DMS79 (cell line): Measurements from ENCODE around the gene KCNH6.

Experiments used
- DNase-seq: peaks from one replicate; lab custom pipeline; 2025; lab: John Stamatoyannopoulos, UW

The KCNH6 gene

DNA sequence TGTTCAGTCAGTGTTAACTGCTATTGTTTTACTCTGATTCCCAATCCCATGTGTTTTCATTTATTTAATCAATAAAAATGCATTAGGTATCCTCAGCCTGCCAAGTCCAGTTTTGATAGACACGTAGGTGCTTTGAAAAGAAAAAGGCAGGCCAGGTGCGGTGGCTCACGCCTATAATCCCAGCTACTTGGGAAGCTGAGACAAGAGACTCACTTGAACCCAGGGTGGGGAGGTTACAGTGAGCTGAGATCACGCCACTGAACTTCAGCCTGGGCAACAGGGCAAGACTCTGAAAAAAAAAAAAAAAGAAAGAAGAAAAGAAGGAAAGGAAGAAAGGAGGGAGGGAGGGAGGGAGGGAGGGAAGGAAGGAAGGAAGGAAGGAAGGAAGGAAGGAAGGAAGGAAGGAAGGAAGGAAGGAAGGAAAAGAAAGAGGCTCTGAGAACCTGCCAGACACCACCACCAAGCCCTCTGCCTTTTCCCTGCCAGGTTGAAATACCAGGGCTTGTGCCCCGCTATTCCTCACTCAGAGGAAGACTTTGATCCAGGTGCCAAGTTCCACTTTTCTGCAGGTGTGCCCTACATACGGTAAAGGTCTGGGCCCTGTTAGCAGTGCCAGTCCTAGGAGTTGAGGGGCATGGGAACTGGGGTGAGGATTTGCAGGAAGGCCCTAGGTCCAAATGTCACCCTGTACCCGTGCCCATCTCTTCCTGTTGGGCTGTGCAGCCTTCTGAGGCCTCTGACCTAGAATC, 10.1 kb upstream of the KCNH6 start:
- DNase-seq: no peak

DNA sequence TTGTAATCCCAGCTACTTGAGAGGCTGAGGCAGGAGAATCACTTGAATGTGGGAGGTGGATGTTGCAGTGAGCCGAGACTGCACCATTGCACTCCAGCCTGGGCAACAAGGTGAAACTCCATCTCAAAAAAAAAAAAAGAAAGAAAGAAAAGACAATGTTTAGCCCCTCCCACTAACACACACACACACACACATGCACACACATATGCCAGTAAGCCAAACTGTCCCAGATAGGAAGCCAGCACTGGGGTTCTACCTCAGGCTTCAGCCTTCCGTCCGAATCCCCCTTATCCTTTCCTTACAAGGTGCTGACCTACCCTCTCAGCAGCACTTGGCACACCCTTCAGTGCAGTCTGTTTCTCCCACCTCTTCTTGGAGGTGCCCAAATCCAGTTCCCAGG, 8.7 kb upstream of the KCNH6 start:
- peak; percentile 53 for DNase-seq

- no peak for DNase-seq
Measured at GRCh38 chr17:63514974-63515373, 8.2 kb upstream of the KCNH6 start.

DNA sequence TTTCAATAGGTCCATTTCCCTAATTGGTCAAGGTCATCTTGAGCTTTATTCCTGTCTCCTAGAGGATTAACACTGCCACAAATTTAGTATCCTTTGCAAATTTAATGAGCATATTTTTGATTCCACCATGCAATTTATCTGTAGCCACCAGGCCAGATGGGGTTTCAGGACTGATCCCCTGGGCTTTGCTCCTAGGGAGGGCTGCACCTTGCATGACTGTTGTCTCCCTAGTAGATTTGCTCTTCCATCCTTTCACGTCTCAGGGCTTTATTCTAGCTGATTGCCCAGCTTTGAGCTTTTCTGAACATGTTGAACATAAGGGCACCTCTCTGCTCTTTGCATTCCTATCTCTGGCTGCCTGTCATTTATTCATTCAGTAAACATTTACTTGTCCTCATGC, 7.7 kb upstream of the KCNH6 start:
- no peak for DNase-seq

DNA sequence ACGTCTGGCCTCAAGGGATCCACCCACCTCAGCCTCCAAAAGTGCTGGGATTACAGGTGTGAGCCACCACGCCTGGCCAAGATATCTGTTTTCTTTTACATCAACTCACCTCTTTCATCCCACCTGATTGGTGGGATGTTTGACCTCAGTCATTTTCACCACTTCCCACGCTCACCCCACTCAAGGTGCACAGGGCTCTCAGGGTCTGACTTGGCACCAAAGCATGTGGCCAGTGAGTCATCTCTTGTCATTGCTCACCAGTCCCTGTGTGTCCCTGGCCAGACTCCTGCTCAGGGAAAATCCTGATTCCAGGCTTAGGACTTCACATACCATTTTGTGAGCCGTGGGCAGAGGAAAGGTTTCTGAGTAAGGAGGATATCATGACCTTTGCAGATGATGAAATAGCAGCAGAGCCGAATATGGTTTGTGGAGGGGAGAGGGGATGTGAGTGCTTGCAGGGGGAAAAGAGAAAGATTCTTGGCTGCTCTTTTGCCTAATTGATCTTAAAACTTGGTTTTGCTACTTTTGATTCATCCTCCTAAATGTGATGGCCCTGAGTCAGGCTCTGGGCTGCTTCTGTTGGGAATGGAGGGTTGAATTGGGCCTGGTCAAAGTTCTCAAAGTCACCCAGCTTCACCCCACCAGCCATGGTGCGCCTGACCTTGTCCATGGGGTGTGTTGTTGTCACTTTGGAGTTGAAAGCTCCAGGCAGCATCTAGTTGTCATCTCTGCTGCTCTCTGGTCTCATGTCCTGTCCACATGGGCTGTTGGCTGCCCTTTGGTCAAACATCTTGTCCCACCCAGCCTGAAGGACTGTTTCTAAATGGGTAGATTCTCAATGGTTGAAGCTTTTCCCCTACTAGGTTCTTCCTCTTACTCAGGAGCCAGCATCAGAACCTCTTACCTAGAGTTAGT, 6.0 kb upstream of the KCNH6 start:
- DNase-seq: no peak

- no peak for DNase-seq
Measured at GRCh38 chr17:63517825-63518534, 5.2 kb upstream of the KCNH6 start.

DNA sequence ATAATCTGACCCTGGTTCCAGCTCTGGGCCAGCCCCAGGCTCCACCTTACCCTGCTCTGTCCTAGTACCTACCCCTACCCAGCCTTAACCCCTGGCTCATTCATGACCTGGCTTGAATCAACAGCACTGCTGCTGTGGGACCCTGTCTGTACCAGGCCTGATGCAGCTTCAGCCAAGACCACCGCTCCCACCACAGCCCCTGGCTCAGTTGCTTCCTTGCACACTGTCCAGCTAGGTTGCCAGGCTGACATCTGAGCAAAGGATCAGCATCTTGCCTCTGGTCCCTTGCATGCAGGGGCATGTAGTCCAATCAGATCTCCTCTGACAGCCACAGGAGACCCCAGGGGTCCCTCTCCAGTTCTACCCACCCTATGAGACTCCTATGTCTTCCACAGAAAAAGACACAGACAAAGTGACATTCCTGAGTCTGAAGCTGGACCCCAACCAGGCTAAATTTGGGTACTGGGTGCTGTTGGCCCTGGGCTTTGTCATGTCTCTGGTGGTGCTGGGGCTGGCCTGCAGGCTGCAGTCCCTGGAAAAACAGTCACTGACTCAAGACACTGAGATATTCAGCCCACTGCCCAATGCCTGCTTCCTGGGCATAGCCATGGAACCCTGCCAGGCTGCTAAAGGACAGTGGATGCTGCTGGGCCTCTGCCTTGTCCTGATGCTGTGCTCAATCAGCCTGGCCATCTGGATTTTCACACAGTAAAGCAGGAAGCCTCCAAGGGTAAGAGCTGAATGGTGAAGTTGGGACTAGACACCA, 3.9 kb upstream of the KCNH6 start:
- DNase-seq: no peak

GRCh38 chr17:63519972-63520882, 2.9 kb upstream of the KCNH6 start:
- DNase-seq: peak; percentile 21

DNA sequence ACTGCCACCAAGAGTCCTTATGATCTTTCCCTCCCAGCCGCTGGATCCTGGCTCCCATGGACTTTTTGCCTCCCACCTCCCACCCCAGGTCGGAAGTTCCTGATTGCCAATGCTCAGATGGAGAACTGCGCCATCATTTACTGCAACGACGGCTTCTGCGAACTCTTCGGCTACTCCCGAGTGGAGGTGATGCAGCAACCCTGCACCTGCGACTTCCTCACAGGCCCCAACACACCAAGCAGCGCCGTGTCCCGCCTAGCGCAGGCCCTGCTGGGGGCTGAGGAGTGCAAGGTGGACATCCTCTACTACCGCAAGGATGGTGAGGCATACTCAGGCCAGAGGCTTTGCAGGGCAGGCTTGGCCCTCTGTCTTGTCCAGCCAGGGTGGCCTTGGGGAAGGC, 893 bp downstream of the KCNH6 start:
- DNase-seq: no peak

- DNase-seq: peak; percentile 1
Measured at GRCh38 chr17:63525190-63525946, 2.2 kb downstream of the KCNH6 start.

DNA sequence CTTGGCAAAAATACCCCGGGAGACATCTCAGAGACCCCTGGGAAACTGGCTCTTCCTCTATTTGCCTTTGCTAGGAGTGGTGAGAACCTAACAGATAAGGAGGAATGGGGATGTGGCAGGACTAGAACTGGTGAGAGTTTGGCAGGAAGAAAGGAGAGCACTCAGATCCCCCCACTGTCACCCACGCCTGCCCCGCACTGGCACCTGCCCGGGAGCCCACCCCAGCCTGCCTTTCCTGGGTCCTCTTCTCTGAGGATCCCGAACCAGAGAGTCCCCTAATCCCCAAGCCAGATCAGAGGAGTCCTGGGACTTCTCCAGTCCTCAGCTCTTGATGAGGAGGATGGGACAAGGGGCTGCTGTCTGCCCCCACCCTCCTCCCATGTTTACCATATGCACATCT, 3.7 kb downstream of the KCNH6 start:
- DNase-seq: no peak

DNA sequence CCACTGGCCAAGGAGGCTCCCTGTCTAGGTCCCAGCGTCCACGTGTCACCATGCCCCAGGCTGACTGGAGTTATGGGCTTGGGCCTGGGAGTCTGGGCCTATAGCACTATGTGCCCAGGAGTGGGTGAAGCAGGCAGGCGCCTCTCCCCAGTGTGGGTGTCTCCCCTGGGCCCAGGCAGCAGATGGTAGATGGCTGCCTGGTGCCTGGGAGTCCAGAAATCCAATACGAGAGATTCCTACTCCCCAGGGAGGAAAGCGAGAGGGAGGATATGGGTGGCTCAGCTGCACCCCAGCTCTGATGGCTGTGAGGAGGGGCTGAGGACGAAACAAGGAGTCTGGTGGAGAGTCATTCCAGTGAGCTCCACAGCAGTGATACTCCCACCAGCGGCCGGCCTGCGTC, 5.0 kb downstream of the KCNH6 start:
- no peak for DNase-seq

GRCh38 chr17:63529711-63530556, 6.8 kb downstream of the KCNH6 start:
- no peak for DNase-seq

DNA sequence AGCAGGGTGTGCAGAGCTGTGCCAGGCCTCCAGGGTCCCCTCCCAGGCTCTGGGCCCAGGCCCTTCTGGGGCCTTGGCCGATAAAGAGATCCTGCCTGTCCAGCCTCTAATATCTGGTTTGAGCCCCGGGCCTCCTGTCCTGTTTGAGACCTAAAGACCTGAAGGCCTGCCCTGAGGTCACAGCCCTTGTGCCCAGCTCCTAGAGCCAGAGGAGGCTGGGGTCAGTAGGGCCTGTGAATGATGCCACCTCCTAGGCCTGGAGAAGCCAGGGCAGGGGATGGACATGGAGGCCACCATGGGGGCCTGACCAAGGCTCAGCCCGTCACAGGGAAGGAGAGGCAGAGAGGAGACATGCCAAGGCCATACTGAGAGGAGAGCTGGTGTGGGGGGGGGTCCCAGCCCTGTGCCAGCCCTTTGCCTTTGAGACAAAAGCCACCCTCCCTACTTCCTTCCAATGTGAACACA, 7.4 kb downstream of the KCNH6 start:
- no peak for DNase-seq

- no peak for DNase-seq
Measured at GRCh38 chr17:63531022-63531965, 8.1 kb downstream of the KCNH6 start.

- no peak for DNase-seq
Measured at GRCh38 chr17:63533433-63534077, 10.4 kb downstream of the KCNH6 start.

- no peak for DNase-seq
Measured at GRCh38 chr17:63534078-63534570, 11.0 kb downstream of the KCNH6 start.
